ENCODE data around the gene CASQ2. TPM values are rescaled to one million over a fixed set of nuclear protein-coding genes. Genes with fewer than 3 reads are reported as not detected.

Gene CASQ2
- total and polyA plus RNA-seq, 2 of the 4 experiments (the other 2 are of a cell fraction): not detected

DNA sequence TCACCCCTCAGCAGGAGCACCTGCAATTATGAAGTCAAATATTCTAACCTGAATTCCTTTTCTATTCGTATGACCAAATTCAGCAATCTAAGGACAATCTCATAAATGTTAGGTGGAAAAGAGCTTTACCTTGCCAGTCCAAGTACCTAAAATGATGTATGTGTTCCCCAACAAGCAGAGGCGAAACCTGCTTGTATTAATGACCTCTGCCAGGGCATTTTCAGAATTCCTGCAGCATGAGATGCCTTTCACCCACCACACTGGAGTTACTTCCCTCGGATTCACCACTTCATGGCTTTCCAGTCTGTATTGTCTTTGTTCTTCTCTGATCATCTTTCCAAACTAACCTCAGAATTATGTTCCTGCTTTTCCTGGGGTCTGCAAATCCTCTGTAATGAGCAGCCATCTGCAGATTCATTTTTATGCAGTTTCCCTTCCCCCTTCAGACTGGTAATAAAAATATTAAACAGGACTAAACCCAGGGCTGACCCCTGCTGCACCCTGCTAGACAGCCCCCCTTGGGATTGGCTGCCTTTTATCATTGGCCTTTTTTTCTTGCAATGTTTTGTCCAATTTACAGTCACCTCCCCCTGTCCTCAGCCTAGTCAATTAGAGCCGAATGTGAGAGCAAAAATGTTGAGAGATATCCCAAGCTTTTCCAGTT lies 26.6 kb upstream of the CASQ2 start:
- Histone ChIP-seq H4K8ac (ENCODE audit: low read depth in 2 of 2, low read length in 2 of 2) (no peak overlapping the region), H3K4me2 (ENCODE audit: low read depth, low read length) (no peak overlapping the region), H4K5ac (ENCODE audit: low read depth, low read length) (no peak overlapping the region), H3K36me3 (ENCODE audit: control insufficient read depth, insufficient read depth, low read length) (no peaks in the 10 kb centered on the region), H2AK5ac (ENCODE audit: low read depth, low read length) (no peak overlapping the region), H3K9ac (ENCODE audit: low read depth, low read length) (no peak overlapping the region), H3K14ac (replicated peaks; ENCODE audit: low read depth, low read length) (no peak overlapping the region), H4K91ac (ENCODE audit: insufficient read depth, low read depth, low read length) (no peak overlapping the region), H3K27ac (ENCODE audit: insufficient read depth, low read length) (no peak overlapping the region), H2BK120ac (ENCODE audit: low read depth, low read length) (no peak overlapping the region), H2BK20ac (ENCODE audit: low read depth, low read length) (no peak overlapping the region), H4K20me1 (ENCODE audit: insufficient read depth, low read length) (no peaks in the 10 kb centered on the region), H2BK15ac (ENCODE audit: low read depth, low read length) (no peak overlapping the region), H3K9me1 (ENCODE audit: insufficient read depth, low read length) (no peaks in the 10 kb centered on the region), H3K4me3 (ENCODE audit: insufficient read depth, low read depth, low read length) (no peak overlapping the region), H3K23ac (ENCODE audit: low read depth, low read length) (no peak overlapping the region), H3K27me3 (ENCODE audit: control insufficient read depth, insufficient read depth, low read length) (peaks cover 12% of the 10 kb centered on the region), H3K9me3 (ENCODE audit: control insufficient read depth, insufficient read depth, low read length) (no peaks in the 10 kb centered on the region), H2BK5ac (ENCODE audit: low read depth, low read length, poor library complexity, severe bottlenecking) (no peak overlapping the region), H3K56ac (ENCODE audit: extremely low read depth, insufficient read depth, low read length) (no peak overlapping the region), H3K4ac (ENCODE audit: low read depth, low read length) (no peak overlapping the region), H3K18ac (ENCODE audit: low read depth, low read length) (no peak overlapping the region), H3K79me1 (ENCODE audit: low read depth in 1 of 2, low read length in 2 of 2) (no peaks in the 10 kb centered on the region), H2AFZ (replicated peaks; ENCODE audit: low read length, poor library complexity) (no peak overlapping the region), H2AK9ac (replicated peaks; ENCODE audit: low read depth, low read length, poor library complexity) (no peak overlapping the region), H3K4me1 (ENCODE audit: control insufficient read depth, insufficient read depth, low read length) (no peaks in the 10 kb centered on the region)
- intact Hi-C loops (cut with micrococcal nuclease): no loop called here
- in situ Hi-C loops (cut with MboI; ENCODE audit: low sequenced_read_pairs): no loop called here
- WGBS, 2 experiments (ENCODE audit: extremely low coverage in 2 of 2, insufficient read length in 1 of 2): 50% methylated on average over 1 of the region's 4 CpGs; no CpG with 5 or more reads in 1 of the 2 experiments
- no TSS peak for BruUV-seq (replicated peaks)
- ChIA-PET POLR2A (ENCODE audit: unreplicated experiment) (no interaction called here), CTCF (no interaction called here)
- dilution Hi-C loops (cut with HindIII; ENCODE audit: low sequenced_read_pairs, unreplicated experiment): no loop called here
- ATAC-seq (ENCODE audit: low read depth) (no peak), DNase-seq (no peak)
- no peak for TF ChIP-seq CHD1 (IDR thresholded peaks at IDR 0.05; ENCODE audit: low read depth, low read length)
- TF ChIP-seq CEBPB (IDR thresholded peaks at IDR 0.05; ENCODE audit: low read depth, low read length): no peak
- TF ChIP-seq MAZ (IDR thresholded peaks at IDR 0.05; ENCODE audit: borderline replicate concordance, low read depth, low read length): no peak
- TF ChIP-seq MXI1 (IDR thresholded peaks at IDR 0.05; ENCODE audit: borderline replicate concordance, low read depth, low read length): no peak
- TF ChIP-seq, protein P1, sequence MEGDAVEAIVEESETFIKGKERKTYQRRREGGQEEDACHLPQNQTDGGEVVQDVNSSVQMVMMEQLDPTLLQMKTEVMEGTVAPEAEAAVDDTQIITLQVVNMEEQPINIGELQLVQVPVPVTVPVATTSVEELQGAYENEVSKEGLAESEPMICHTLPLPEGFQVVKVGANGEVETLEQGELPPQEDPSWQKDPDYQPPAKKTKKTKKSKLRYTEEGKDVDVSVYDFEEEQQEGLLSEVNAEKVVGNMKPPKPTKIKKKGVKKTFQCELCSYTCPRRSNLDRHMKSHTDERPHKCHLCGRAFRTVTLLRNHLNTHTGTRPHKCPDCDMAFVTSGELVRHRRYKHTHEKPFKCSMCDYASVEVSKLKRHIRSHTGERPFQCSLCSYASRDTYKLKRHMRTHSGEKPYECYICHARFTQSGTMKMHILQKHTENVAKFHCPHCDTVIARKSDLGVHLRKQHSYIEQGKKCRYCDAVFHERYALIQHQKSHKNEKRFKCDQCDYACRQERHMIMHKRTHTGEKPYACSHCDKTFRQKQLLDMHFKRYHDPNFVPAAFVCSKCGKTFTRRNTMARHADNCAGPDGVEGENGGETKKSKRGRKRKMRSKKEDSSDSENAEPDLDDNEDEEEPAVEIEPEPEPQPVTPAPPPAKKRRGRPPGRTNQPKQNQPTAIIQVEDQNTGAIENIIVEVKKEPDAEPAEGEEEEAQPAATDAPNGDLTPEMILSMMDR (conservative IDR thresholded peaks at IDR 0.05; ENCODE audit: low read depth, low read length): no peak
- TF ChIP-seq, protein P2, sequence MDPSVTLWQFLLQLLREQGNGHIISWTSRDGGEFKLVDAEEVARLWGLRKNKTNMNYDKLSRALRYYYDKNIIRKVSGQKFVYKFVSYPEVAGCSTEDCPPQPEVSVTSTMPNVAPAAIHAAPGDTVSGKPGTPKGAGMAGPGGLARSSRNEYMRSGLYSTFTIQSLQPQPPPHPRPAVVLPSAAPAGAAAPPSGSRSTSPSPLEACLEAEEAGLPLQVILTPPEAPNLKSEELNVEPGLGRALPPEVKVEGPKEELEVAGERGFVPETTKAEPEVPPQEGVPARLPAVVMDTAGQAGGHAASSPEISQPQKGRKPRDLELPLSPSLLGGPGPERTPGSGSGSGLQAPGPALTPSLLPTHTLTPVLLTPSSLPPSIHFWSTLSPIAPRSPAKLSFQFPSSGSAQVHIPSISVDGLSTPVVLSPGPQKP (IDR thresholded peaks at IDR 0.05; ENCODE audit: borderline replicate concordance, low read depth, low read length): no peak
- no peak for TF ChIP-seq SMC3 (IDR thresholded peaks at IDR 0.05; ENCODE audit: low read depth, low read length)
- TF ChIP-seq RAD21 (IDR thresholded peaks at IDR 0.05; ENCODE audit: low read length): no peak
- no peak for TF ChIP-seq BHLHE40 (IDR thresholded peaks at IDR 0.05; ENCODE audit: low read depth, low read length)
- TF ChIP-seq POLR2A (IDR thresholded peaks at IDR 0.05; ENCODE audit: low read depth, low read length): no peak
- TF ChIP-seq RCOR1 (IDR thresholded peaks at IDR 0.05; ENCODE audit: insufficient replicate concordance, low read length): no peak
- TF ChIP-seq NFE2L2 (IDR thresholded peaks at IDR 0.05; ENCODE audit: low read depth, low read length): no peak
- no peak for TF ChIP-seq RFX5 (IDR thresholded peaks at IDR 0.05; ENCODE audit: low read depth, low read length)
- TF ChIP-seq FOS (IDR thresholded peaks at IDR 0.05; ENCODE audit: low read depth, low read length): no peak
- no peak for TF ChIP-seq MAFK (IDR thresholded peaks at IDR 0.05; ENCODE audit: low read depth, low read length)
- TF ChIP-seq, protein P3, sequence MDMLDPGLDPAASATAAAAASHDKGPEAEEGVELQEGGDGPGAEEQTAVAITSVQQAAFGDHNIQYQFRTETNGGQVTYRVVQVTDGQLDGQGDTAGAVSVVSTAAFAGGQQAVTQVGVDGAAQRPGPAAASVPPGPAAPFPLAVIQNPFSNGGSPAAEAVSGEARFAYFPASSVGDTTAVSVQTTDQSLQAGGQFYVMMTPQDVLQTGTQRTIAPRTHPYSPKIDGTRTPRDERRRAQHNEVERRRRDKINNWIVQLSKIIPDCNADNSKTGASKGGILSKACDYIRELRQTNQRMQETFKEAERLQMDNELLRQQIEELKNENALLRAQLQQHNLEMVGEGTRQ (IDR thresholded peaks at IDR 0.05; ENCODE audit: low read depth, low read length): no peak

Measured in IMR-90 (cell line).